A549 (cell line): ENCODE results near the gene ZNF740.

Source experiments
- MYC ChIP-seq: IDR thresholded peaks from 2 replicates; pipeline ENCODE4 v1.6.1; 2012; ENCODE audit warnings: mild to moderate bottlenecking, inconsistent platforms, low read length, improper control_type of control experiment, borderline replicate concordance
- TF ChIP-seq, protein P1 (sequence below): fragments of >200 bp; sonication (Bioruptor Twin); formaldehyde crosslinking; IDR thresholded peaks from 3 replicates; pipeline ENCODE4 v1.5.1; 2016
- TF ChIP-seq, protein P2 (sequence below): IDR thresholded peaks from 2 replicates; pipeline ENCODE4 v1.6.1; 2012

- TF ChIP-seq, protein P1, sequence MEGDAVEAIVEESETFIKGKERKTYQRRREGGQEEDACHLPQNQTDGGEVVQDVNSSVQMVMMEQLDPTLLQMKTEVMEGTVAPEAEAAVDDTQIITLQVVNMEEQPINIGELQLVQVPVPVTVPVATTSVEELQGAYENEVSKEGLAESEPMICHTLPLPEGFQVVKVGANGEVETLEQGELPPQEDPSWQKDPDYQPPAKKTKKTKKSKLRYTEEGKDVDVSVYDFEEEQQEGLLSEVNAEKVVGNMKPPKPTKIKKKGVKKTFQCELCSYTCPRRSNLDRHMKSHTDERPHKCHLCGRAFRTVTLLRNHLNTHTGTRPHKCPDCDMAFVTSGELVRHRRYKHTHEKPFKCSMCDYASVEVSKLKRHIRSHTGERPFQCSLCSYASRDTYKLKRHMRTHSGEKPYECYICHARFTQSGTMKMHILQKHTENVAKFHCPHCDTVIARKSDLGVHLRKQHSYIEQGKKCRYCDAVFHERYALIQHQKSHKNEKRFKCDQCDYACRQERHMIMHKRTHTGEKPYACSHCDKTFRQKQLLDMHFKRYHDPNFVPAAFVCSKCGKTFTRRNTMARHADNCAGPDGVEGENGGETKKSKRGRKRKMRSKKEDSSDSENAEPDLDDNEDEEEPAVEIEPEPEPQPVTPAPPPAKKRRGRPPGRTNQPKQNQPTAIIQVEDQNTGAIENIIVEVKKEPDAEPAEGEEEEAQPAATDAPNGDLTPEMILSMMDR = no peak
- TF ChIP-seq MYC = no peak
- TF ChIP-seq, protein P2, sequence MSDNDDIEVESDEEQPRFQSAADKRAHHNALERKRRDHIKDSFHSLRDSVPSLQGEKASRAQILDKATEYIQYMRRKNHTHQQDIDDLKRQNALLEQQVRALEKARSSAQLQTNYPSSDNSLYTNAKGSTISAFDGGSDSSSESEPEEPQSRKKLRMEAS = no peak
These were observed 41.7 kb downstream of the ZNF740 start for GRCh38 chr12:53222170-53222721.
